Endothelial cell of umbilical vein (primary cell): ENCODE results near the gene CISD2. TPM values are rescaled to one million over a fixed set of nuclear protein-coding genes. Genes with fewer than 3 reads are reported as not detected.
"Not testable (repeated sequence)": the region's sequence is repeated elsewhere in the genome, so short reads cannot be mapped to it uniquely, and the experiment has no call there.

Experiments used
- BruUV-seq: library from RNA; stranded (reverse); fragments of 400-500 nt; replicated peaks from 2 replicates; lab custom pipeline; 2021; lab: Mats Ljungman, UMichigan
- CTCF ChIA-PET: fragments of 300-600, 350-600 bp; sonication (Branson Sonifier 250); formaldehyde crosslinking; loops from one replicate; lab custom pipeline; 2021; ENCODE audit warnings: antibody characterized with exemption, inconsistent platforms; lab: Charles Lee
- POLR2A ChIA-PET: fragments of 300-600, 350-600 bp; sonication (Branson Sonifier 250); formaldehyde crosslinking; loops from one replicate; lab custom pipeline; 2021; ENCODE audit warnings: antibody characterized with exemption, inconsistent platforms; lab: Charles Lee
- DNase-seq: peaks from one replicate; pipeline ENCODE4 v3.0.0-alpha.2; 2011; ENCODE audit warnings: low read depth, low spot score
- FAIRE-seq: peaks from 2 replicates; lab custom pipeline; 2011; peaks lifted over from hg19 to GRCh38; lab: Jason Lieb, UNC
- H2AFZ ChIP-seq: 2 replicates; pipeline ENCODE4 v1.6.0; 2012; ENCODE audit warnings: low read depth, low read length, control low read depth, inconsistent platforms
- H3K27ac ChIP-seq: 2 replicates; pipeline ENCODE4 v1.5.1; 2011; ENCODE audit warnings: low read depth, mild to moderate bottlenecking, control low read depth, low read length, moderate library complexity; ENCODE audit not compliant: insufficient read depth
- H3K27me3 ChIP-seq, 2 experiments: 2 replicates each; pipeline versions ENCODE4 v1.6.0 to v1.6.1; 2011; ENCODE audit warnings: low read length in 2 of 2, mixed read lengths in 1 of 2; ENCODE audit not compliant: control insufficient read depth in 2 of 2, insufficient read depth in 2 of 2
- H3K36me3 ChIP-seq, 2 experiments: 2 replicates in 1 of 2; 3 replicates in 1 of 2; pipeline ENCODE4 v1.5.1; 2011; ENCODE audit warnings: low read length in 2 of 2, mild to moderate bottlenecking in 1 of 2, moderate library complexity in 1 of 2; ENCODE audit not compliant: control insufficient read depth in 2 of 2, insufficient read depth in 2 of 2; ENCODE audit errors: extremely low read depth in 1 of 2
- H3K4me1 ChIP-seq: 3 replicates; pipeline ENCODE4 v1.5.1; 2011; ENCODE audit warnings: mild to moderate bottlenecking, low read length; ENCODE audit not compliant: control insufficient read depth, insufficient read depth; ENCODE audit errors: extremely low read depth
- H3K4me2 ChIP-seq: 2 replicates; pipeline ENCODE4 v1.6.1; 2011; ENCODE audit warnings: low read length, control low read depth, mixed read lengths; ENCODE audit not compliant: insufficient read depth
- H3K4me3 ChIP-seq, 3 experiments: fragments of 200-600 bp in 1 of 3; sonication (generic), shearing (Covaris generic) in 1 of 3; replicated peaks in 1 of 3; 2 replicates each; pipeline ENCODE4 v1.5.1; 2011 to 2016; ENCODE audit warnings: control low read depth in 3 of 3, low read length in 3 of 3, mild to moderate bottlenecking in 2 of 3, inconsistent platforms in 1 of 3, low read depth in 1 of 3, moderate library complexity in 1 of 3; ENCODE audit not compliant: insufficient read depth in 1 of 3
- H3K79me2 ChIP-seq: 2 replicates; pipeline ENCODE4 v1.6.0; 2012; ENCODE audit warnings: low read length, inconsistent platforms; ENCODE audit not compliant: control insufficient read depth, insufficient read depth
- H3K9ac ChIP-seq: replicated peaks from 2 replicates; pipeline ENCODE3; 2011; ENCODE audit warnings: low read length, control low read depth; ENCODE audit not compliant: insufficient read depth; ENCODE audit errors: extremely low read depth
- H3K9me1 ChIP-seq: replicated peaks from 3 replicates; pipeline ENCODE4 v1.6.0; 2011; ENCODE audit warnings: mild to moderate bottlenecking, low read length; ENCODE audit not compliant: control insufficient read depth, insufficient read depth; ENCODE audit errors: extremely low read depth
- H3K9me3 ChIP-seq: replicated peaks from 2 replicates; pipeline ENCODE4 v1.5.1; 2012; ENCODE audit warnings: low read length, inconsistent platforms; ENCODE audit not compliant: control insufficient read depth, insufficient read depth
- H4K20me1 ChIP-seq: replicated peaks from 2 replicates; pipeline ENCODE3; 2011; ENCODE audit warnings: mild to moderate bottlenecking, low read length; ENCODE audit not compliant: control insufficient read depth, insufficient read depth; ENCODE audit errors: extremely low read depth
- CTCF ChIP-seq, 2 donors: IDR thresholded peaks; 1 replicate in 1 of 2; 2 replicates in 1 of 2; pipeline ENCODE4 v1.5.1; 2011; ENCODE audit warnings: low read length in 2 of 2, mild to moderate bottlenecking in 2 of 2, moderate library complexity in 2 of 2, control low read depth in 1 of 2, inconsistent platforms in 1 of 2, low read depth in 1 of 2; ENCODE audit not compliant: insufficient read depth in 1 of 2; ENCODE audit errors: extremely low read depth in 1 of 2
- FOS ChIP-seq: IDR thresholded peaks from 2 replicates; pipeline ENCODE4 v1.6.1; 2011; ENCODE audit warnings: mild to moderate bottlenecking, low read length, moderate library complexity, borderline replicate concordance; ENCODE audit not compliant: insufficient read depth
- GATA2 ChIP-seq: IDR thresholded peaks from 2 replicates; pipeline ENCODE4 v1.7.0; 2011; ENCODE audit warnings: low read depth, mild to moderate bottlenecking, moderate library complexity, mixed read lengths, low read length; ENCODE audit not compliant: insufficient read length, insufficient read depth
- JUN ChIP-seq: IDR thresholded peaks from 2 replicates; pipeline ENCODE4 v1.6.1; 2011; ENCODE audit warnings: borderline replicate concordance, low read depth; ENCODE audit not compliant: insufficient read length, insufficient read depth
- MYC ChIP-seq: IDR thresholded peaks from one replicate; pipeline ENCODE4 v1.6.1; 2011; ENCODE audit warnings: mild to moderate bottlenecking, low read depth, low read length
- POLR2A ChIP-seq: IDR thresholded peaks from 2 replicates; pipeline ENCODE4 v1.6.1; 2012; ENCODE audit warnings: low read depth, mild to moderate bottlenecking, control low read depth, low read length
- POLR2AphosphoS5 ChIP-seq: IDR thresholded peaks from 2 replicates; pipeline ENCODE4 v1.6.1; 2012; ENCODE audit warnings: low read depth, mild to moderate bottlenecking, control low read depth, low read length, moderate library complexity; ENCODE audit not compliant: insufficient read depth
- dilution Hi-C: fragments of 300-500 bp; cut with MboI; formaldehyde crosslinking; loops from one replicate; pipeline ENCODE4 v1.15.0; 2019; ENCODE audit warnings: low sequenced_read_pairs; ENCODE audit not compliant: extremely low pct_ligation_motif_present
- intact Hi-C: fragments of 100-400 bp; cut with micrococcal nuclease; formaldehyde crosslinking; loops from one replicate; pipeline ENCODE4 v1.10.0; 2022
- polyA plus RNA-seq, 4 experiments: library from polyadenylated mRNA; depleted of rRNA in 3 of 4; stranded (reverse) in 3 of 4; unstranded in 1 of 4; fragments of >200 nt; gene quantifications; 2 replicates each; pipeline versions ENCODE4 v1.2.1 to v1.2.3, GENCODE V29; 2011 to 2012; ENCODE audit warnings: missing spikeins in 1 of 4
- total RNA-seq: library from RNA; stranded (reverse); gene quantifications from 2 replicates; pipeline ENCODE4 v1.2.3, GENCODE V29; 2021

Gene CISD2
- total and polyA plus RNA-seq, 2 donors (not counting 3 experiments of a cell fraction or from before 2014, with no cell fraction given): 14.6 to 28.4 TPM

- Histone ChIP-seq H3K27me3 (peaks cover 0 to 2% of the 10 kb centered on the region in 2 experiments), H3K4me2 (no peak overlapping the region), H3K9me1 (no peaks in the 10 kb centered on the region), H3K36me3 (no peaks in the 10 kb centered on the region), H3K4me3 (no peak overlapping the region), H4K20me1 (no peaks in the 10 kb centered on the region), H3K9ac (no peak overlapping the region), H3K79me2 (no peaks in the 10 kb centered on the region), H3K4me1 (no peaks in the 10 kb centered on the region), H2AFZ (no peak overlapping the region), H3K9me3 (no peaks in the 10 kb centered on the region), H3K27ac (no peak overlapping the region)
- no peak for DNase-seq
- intact Hi-C loops: no loop called here
- CTCF ChIA-PET: no interaction called here
- no TSS peak for BruUV-seq
- FAIRE-seq: no peak
- no peak for TF ChIP-seq JUN
- no peak for TF ChIP-seq GATA2
- no peak for TF ChIP-seq POLR2A
- no peak for TF ChIP-seq FOS
- no peak for TF ChIP-seq CTCF (IDR thresholded peaks at IDR 0.05; ENCODE audit: extremely low read depth in 1 of 2, insufficient read depth in 1 of 2, low read depth in 1 of 2, low read length in 2 of 2)
- TF ChIP-seq MYC: no peak
- TF ChIP-seq POLR2AphosphoS5: no peak
- dilution Hi-C loops: no loop called here
- POLR2A ChIA-PET: no interaction called here
Measured at GRCh38 chr4:102918859-102919258, 50.1 kb downstream of the CISD2 start.

- H3K4me2 ChIP-seq, H3K4me1 ChIP-seq, H3K9me1 ChIP-seq, FAIRE-seq, CTCF ChIA-PET, H3K27ac ChIP-seq, H3K9me3 ChIP-seq, H3K36me3 ChIP-seq, BruUV-seq, H3K79me2 ChIP-seq, DNase-seq, POLR2A ChIA-PET, dilution Hi-C loops, H3K27me3 ChIP-seq, intact Hi-C loops, H3K4me3 ChIP-seq, H2AFZ ChIP-seq, H4K20me1 ChIP-seq, H3K9ac ChIP-seq: not testable (repeated sequence)
Measured at GRCh38 chr4:102919697-102920096, 50.9 kb downstream of the CISD2 start.
